Stimulated activated effector memory CD8-positive, alpha-beta T cell treated with anti-CD3 and anti-CD28 coated beads, Interleukin-12 subunit alpha, Interleukin-12 subunit beta, amount 100 ng/mL, for 72 hours (primary cell): ENCODE measurements around the gene EFEMP2.
A peak's percentile ranks its signal among the peaks of the same experiment; 100 is the strongest.

ENCODE experiments used
- ATAC-seq: fragments of 150-1000 bp; cut with Tn5 transposase; 2 replicates; pipeline ENCODE4 v1.10.0; 2021
- DNase-seq, 2 donors: peaks; one replicate each; pipeline ENCODE4 v3.0.0; 2021 to 2022; ENCODE audit warnings: low spot score in 2 of 2
- H3K27ac Mint-ChIP-seq: one replicate; pipeline ENCODE4 v1.8.0; 2022; ENCODE audit warnings: mild to moderate bottlenecking, mixed read lengths
- H3K36me3 Mint-ChIP-seq: one replicate; pipeline ENCODE4 v1.8.0; 2022; ENCODE audit warnings: mild to moderate bottlenecking, mixed read lengths
- H3K4me1 Mint-ChIP-seq: one replicate; pipeline ENCODE4 v1.8.0; 2022; ENCODE audit warnings: mixed read lengths
- H3K4me3 Mint-ChIP-seq: one replicate; pipeline ENCODE4 v1.8.0; 2022; ENCODE audit warnings: mild to moderate bottlenecking, mixed read lengths
- H3K9me3 Mint-ChIP-seq: one replicate; pipeline ENCODE4 v1.8.0; 2022; ENCODE audit warnings: mixed read lengths

Gene EFEMP2

DNA sequence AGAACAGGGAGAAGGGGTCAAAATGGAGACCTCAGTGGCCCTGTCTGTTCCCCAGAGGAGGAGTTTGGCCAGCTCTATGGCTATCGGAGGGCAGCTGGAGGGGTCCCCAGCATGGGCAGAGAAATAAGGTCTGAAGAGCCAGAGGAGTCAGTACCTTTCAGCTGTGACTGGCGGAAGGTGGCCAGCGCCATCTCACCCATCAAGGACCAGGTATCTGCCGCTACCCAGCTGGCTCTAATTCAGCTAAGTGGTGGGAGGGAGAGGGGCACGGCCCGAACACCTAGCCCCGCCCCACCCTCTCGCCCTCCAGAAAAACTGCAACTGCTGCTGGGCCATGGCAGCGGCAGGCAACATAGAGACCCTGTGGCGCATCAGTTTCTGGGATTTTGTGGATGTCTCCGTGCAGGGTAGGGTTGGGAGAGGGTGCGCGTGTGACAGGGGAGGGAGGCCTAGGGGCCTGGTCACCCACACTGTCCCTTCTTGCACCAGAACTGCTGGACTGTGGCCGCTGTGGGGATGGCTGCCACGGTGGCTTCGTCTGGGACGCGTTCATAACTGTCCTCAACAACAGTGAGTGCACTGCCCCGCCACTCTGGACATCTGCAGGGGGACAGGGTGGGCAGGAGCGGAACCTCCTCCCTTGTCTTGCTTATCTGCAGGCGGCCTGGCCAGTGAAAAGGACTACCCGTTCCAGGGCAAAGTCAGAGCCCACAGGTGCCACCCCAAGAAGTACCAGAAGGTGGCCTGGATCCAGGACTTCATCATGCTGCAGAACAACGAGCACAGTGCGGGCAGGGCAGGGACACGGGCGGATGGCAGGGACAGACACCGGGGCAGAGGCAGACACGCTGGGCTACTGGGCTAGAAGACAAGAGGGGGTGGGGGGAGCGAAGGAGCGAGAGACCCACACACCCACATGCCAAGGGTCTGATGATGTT lies 9.8 kb upstream of the EFEMP2 start:
- H3K4me1 Mint-ChIP-seq = peaks cover 66% of the 10 kb centered on the region

DNA sequence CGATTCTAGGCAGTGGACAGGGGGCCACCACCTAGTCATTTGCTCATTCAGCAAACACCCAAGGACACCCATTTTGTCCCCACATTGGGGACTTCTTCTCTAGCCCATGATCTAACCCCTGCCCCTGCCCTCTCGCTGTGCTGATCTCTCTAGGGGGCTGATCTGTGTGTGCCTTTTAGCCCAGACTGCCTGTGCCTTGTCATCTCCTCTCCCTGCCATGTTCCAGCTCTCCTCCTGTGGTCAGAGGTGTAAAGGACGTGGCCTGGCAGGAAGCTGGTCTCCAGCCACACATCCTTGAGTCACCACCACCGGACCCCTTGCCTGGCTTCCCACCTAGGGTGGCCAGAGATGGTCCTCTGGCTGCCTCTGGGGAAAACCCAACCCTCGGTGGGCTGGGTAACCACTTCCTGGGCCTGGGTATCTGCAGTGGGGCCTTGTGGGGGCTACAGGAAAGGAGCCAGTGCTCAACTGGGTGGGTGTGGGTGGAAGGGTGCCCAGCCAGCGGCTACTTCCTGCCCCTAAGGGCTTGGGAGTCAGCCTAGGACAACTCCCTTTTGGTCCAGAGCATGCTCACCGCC lies 8.3 kb upstream of the EFEMP2 start:
- no peaks in the 10 kb centered on the region for H3K9me3 Mint-ChIP-seq
- DNase-seq = peak in 1 of 2 donors; percentile 77
- H3K4me1 Mint-ChIP-seq = peaks cover 63% of the 10 kb centered on the region
- ATAC-seq = peak; percentile 48
- peak overlapping the region; percentile 85 for H3K4me3 Mint-ChIP-seq
- peak overlapping the region; percentile 97 for H3K27ac Mint-ChIP-seq
- H3K36me3 Mint-ChIP-seq = peaks cover 63% of the 10 kb centered on the region

More for the DNA sequence above, 9.8 kb upstream of the EFEMP2 start:
- peak overlapping the region; percentile 97 for H3K27ac Mint-ChIP-seq
- no peak for DNase-seq
- H3K9me3 Mint-ChIP-seq = no peaks in the 10 kb centered on the region
- H3K4me3 Mint-ChIP-seq = peak overlapping the region; percentile 85
- ATAC-seq = no peak
- peaks cover 78% of the 10 kb centered on the region for H3K36me3 Mint-ChIP-seq

DNA sequence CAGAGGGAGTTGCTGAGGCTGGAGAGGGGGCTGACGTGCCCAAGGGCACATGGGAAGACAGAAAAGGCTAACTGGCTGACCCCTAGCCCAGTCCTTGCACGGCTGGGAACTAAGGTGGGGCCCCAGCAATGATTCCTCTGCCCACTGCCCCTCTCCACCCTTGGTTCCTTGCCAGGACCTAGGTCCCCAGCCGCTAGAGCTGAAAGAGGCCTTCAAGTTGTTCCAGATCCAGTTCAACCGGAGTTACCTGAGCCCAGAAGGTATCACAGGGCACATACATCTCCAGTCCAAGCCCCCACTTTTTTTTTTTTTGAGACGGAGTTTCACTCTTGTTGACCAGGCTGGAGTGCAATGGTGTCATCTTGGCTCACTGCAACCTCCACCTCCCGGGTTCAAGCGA lies 7.4 kb upstream of the EFEMP2 start:
- H3K27ac Mint-ChIP-seq = peak overlapping the region; percentile 97
- ATAC-seq = no peak
- H3K9me3 Mint-ChIP-seq = no peaks in the 10 kb centered on the region
- peaks cover 60% of the 10 kb centered on the region for H3K4me1 Mint-ChIP-seq
- peaks cover 54% of the 10 kb centered on the region for H3K36me3 Mint-ChIP-seq
- DNase-seq = no peak
- peak overlapping the region; percentile 85 for H3K4me3 Mint-ChIP-seq

DNA sequence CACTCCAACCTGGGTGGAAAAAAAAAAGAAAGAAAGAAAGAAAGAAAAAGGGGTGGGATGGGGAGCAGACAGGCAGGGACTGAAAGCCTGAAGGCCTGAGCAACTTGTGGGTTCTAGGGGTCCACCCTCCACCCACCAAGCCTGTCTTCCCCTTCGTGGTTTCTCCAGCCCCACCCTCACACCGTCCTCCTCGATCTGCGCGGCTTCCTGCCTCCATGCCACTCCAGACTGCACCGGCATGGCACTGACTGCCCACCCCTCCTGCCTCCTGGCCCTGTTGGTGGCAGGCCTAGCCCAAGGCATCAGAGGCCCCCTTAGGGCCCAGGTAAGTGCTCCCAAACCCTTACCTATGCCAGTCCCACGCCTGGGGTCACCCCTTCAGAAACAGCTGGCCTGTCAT lies 7.0 kb upstream of the EFEMP2 start, which contains the start of gene CTSW:
CTSW (plus strand) TSS at position 221 of the 400 bp plus-strand sequence; CDS start at position 239, 18 bp downstream.
- H3K36me3 Mint-ChIP-seq = peaks cover 50% of the 10 kb centered on the region
- peaks cover 55% of the 10 kb centered on the region for H3K4me1 Mint-ChIP-seq
- no peaks in the 10 kb centered on the region for H3K9me3 Mint-ChIP-seq
- peak within 1 kb of the TSS; percentile 85 for H3K4me3 Mint-ChIP-seq
- peak; percentile 66 for ATAC-seq
- peak within 1 kb of the TSS; percentile 97 for H3K27ac Mint-ChIP-seq
- DNase-seq = peak in 1 of 2 donors; percentile 72

DNA sequence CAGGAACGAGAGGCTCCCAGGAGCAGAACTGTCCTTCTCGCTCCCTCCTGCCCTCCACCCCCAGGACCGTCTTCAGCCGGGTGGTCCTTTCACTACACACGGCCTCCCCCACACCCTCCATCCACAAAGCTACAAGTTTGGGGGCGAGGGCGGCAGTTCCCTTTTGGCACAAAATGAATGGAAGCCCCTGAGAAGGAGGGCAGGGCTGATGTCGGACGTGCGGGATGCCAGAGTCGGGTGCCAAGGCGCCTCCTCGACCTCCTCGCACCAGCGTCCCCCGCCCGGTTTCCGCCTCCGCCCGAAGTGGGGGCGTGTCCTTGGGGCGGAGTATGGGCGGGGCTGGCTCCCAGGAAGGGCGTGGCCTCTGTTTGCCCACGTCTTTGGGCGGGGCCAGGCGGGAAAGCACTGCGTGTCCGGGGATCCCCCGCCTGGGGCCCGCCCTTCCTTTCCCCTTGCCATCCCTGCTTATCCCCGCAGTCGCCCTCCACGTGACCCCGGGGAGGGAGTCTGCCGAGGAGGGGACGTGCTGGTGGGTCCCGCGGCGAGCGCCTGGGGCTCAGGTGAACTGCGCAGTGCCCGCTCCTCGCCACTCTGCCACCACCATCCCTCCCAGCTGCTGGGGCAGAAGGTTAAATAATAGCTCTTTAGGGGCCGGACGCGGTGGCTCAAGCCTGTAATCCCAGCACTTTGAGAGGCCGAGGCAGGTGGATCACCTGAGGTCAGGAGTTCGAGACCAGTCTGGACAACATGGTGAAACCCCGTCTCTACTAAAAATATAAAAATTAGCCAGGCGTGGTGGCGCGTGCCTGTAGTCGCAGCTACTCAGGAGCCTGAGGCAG lies 937 bp upstream of the EFEMP2 start:
- ATAC-seq (peak; percentile 85), DNase-seq (peak; percentile 99 to 100)
- Mint-ChIP-seq H3K36me3 (peaks cover 11% of the 10 kb centered on the region), H3K27ac (peak overlapping the region; percentile 95), H3K4me1 (peaks cover 43% of the 10 kb centered on the region), H3K4me3 (peak overlapping the region; percentile 95), H3K9me3 (no peaks in the 10 kb centered on the region)

DNA sequence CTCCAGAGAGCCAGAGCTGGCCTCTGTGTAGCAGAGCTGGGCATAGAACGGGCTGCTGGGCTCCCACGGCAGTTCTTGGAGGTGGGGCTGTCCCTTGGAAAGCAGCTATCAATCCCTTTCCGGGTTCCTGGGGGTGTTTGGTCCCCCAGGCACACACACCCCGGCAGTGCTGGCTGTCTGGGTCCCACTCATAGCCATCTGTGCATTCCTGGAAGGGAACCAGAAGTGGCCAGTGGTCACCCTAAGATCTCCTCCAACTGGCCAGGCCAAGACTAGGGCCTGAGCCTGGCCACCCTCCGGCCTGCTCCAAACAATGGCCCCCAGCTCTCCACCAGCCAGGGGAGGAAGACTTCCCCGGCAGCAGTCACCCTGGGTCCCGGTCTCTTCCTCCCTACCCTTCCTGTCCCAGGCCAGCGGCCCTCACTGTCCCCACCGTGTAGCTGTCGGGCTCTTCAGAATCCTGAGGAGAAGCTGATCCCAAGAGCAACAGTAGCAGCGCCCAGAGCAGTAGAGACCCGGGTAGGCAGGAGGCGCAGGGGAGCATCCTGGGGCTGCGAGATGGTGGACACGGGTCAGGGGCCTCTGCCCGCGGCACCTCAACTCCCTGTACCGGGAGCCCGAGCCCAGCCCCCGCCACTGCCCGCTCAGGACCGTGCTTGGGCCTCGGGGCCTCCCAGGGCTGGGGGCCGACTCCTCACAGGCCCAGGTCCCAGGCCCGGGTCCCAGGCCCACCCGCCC lies 620 bp downstream of the EFEMP2 start:
- Mint-ChIP-seq H3K9me3 (no peaks in the 10 kb centered on the region), H3K27ac (no peak overlapping the region), H3K4me3 (peak overlapping the region; percentile 37), H3K4me1 (peaks cover 30% of the 10 kb centered on the region), H3K36me3 (peaks cover 21% of the 10 kb centered on the region)
- ATAC-seq (no peak), DNase-seq (no peak)

DNA sequence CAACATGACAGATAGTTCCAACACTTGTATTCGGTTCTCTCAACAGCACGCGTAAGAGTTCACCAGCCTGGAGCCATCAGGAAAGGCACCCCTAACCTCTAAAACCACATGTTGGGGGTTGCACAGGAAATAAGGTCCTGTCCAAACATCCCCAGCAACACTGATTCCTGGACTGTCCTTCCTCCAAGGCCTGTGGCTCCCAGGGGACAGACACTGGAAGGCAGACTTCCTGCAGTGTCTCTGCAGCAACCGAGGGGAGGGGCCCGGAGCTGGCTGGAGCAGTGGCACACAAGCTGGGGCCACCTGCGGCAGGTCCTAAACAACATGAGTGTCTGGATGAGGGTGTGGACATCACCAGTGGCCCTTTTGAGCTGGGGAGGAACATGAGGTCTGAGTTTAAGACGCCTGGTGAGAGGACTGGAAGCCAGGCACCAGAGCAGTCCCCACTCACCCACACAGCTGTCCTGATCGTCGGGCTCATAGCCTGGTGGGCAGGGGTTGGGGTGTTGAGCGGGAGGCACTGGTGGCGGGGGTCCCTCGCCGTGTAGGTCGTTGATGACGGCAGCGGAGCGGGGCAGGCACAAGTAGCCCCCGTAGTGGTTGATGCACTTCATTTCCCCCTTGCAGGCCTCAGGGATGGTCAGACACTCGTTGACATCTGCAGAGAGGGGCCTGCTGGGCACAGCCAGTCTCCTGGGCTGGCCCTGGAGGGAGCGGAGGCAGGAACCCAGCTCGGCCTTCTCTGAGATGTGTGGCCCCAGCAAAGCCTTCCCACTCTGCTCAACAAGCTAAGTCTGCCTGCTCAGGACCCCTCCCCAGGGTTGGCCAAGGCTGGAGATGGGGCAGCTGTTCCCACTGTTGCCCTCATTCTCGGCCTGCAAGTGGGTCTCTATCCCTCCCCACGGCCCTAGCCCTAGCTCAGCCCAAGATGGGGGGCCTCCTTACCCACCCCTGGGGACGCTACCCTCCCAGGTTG lies 1.6 kb downstream of the EFEMP2 start:
- ATAC-seq (no peak), DNase-seq (no peak)
- H3K4me3 Mint-ChIP-seq = peak overlapping the region; percentile 37
- H3K36me3 Mint-ChIP-seq = peaks cover 31% of the 10 kb centered on the region
- H3K9me3 Mint-ChIP-seq = no peaks in the 10 kb centered on the region
- no peak overlapping the region for H3K27ac Mint-ChIP-seq
- peaks cover 25% of the 10 kb centered on the region for H3K4me1 Mint-ChIP-seq

DNA sequence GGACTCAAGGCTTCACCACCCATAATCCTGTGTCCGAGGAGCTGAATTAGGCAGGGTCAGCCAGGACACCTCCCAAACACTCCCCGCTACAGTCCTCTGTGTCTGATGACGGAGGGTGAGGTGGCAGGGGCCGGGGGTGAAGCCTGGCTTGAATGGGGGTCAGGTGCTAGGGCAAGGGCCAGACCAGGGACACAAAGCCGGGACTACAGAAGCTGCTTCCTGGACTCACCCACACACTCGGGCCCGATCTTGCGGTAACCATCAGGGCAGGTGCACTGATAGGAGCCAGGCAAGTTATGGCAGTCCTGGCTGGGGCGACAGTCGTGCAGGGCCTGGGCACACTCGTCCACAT lies 2.3 kb downstream of the EFEMP2 start:
- H3K27ac Mint-ChIP-seq = peak overlapping the region; percentile 83
- no peak for ATAC-seq

DNA sequence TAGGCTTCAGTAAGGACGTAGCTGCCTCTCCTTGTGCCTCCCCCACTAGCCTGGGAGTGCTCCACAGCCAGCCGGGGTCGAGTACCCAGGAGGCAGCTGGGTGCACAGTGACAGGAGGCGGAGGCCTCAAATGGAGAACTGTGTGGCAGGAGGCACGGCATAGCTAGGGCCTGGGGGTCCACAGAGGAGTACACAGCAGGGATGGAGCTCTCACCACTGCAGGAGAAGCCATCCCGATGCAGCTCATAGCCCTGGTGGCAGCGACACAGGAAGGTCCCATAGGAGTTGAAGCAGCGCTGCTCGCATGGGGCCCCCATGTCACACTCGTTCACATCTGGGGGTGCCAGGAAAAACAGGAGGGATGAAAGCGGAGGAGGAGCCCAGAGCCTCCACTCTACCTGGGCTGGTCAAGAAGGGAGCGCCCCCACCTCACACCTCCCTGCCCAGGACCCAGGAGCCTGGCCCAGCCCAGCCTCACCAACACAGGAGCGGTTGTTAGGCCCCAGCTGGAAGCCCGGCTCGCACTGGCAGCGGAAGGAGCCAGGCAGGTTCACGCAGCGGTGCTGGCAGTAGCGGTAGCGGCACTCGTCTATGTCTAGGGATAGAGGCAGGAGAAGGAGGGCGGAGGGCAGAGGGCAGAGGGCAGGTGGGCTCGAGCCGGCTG lies 2.8 kb downstream of the EFEMP2 start:
- no peak for ATAC-seq
- Mint-ChIP-seq H3K4me1 (peaks cover 31% of the 10 kb centered on the region), H3K4me3 (no peak overlapping the region), H3K27ac (peak overlapping the region; percentile 83), H3K9me3 (no peaks in the 10 kb centered on the region), H3K36me3 (peaks cover 43% of the 10 kb centered on the region)
- DNase-seq = no peak

More for the DNA sequence above, 2.3 kb downstream of the EFEMP2 start:
- Mint-ChIP-seq H3K36me3 (peaks cover 38% of the 10 kb centered on the region), H3K4me1 (peaks cover 27% of the 10 kb centered on the region), H3K4me3 (no peak overlapping the region), H3K9me3 (no peaks in the 10 kb centered on the region)
- DNase-seq = no peak

DNA sequence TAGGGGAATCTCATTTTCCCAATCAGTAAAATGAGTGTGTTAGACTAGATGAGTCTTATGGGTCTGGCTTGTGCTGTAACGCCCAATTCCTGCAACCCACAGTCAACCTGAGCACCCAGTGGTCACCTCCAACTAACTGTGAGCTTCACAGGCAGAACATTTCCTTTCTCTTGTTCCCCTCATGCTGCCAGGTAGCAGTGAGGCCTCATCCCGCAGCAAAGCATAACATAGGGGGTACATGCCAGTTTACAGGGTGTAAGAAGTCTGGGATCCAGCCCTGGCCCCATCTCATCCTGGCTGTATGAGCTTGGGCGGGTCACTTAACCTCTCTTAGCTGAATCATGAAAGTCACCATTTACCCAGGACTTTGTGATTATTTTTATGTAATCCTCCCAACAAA lies 3.7 kb downstream of the EFEMP2 start:
- DNase-seq (no peak), ATAC-seq (no peak)
- Mint-ChIP-seq H3K4me1 (peaks cover 31% of the 10 kb centered on the region), H3K9me3 (no peaks in the 10 kb centered on the region), H3K4me3 (no peak overlapping the region), H3K27ac (no peak overlapping the region), H3K36me3 (peaks cover 52% of the 10 kb centered on the region)

DNA sequence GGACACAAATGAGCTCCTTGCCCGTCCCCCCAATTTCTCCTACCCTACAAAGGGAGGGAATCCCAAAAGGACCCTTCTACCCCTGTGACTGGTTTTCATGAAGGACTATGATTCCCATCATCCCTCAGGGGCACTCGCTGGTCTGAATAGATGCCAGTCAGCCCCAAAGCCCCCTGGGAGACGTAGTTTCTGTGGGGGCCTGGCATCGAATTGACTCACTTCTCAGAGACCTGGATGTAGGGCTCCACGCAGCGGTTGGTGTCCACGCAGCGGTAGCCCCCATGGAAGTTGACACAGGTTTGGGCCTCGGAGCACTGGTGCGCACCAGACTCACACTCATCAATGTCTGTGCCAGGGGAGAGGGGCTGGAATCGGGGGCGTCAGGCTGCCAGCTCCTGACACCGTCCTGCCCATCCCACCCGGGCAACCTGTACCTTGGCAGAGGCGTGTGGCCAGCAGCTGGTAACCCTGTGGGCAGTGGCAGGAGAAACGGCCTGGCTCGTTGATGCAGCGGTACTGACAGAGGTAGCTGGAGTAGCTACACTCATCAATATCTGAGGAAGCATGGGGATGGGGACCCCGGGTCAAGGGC lies 4.4 kb downstream of the EFEMP2 start:
- Mint-ChIP-seq H3K27ac (no peak overlapping the region), H3K4me1 (peaks cover 33% of the 10 kb centered on the region), H3K36me3 (peaks cover 52% of the 10 kb centered on the region), H3K9me3 (no peaks in the 10 kb centered on the region), H3K4me3 (no peak overlapping the region)
- DNase-seq (no peak), ATAC-seq (no peak)

DNA sequence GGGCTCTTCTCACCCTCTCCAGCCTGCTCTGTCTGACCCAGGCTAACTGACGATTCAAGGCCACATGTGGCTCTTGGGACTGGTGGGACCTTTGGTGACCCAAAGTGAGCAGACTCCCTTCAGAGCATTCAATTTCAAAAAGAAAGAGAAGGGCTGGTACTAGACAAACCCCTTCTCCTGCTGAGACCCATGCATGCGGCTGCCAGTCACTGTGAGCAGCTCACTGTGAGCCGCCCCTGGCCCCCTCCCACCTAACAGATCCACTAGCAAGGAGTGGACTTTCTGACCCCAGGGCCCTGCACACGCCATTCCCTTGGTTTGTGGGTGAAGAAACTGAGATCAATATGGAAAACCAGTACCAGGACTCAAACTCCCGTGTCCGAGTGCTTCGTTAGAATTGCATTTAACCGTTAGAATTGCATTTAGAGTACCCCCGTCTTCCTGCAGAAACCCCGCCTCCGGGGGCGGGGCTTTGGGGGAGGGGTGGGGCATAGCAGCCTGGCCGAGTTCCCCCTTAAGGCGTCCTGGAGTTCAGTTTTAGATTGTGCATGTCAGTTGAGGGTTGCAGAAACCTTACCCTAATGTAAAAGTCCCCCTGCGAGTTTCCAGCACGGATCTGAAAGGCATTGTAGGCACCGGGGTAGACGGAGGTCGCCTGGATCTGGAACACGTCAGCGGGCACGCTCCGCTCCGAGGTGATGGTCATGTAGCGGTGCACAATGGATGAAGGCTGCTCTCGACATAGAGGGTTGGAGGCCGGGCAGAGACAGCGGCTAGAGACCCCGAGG lies 5.1 kb downstream of the EFEMP2 start:
- peak overlapping the region; percentile 32 for H3K27ac Mint-ChIP-seq
- H3K4me1 Mint-ChIP-seq = peaks cover 35% of the 10 kb centered on the region
- ATAC-seq (no peak), DNase-seq (no peak)
- peaks cover 55% of the 10 kb centered on the region for H3K36me3 Mint-ChIP-seq
- H3K4me3 Mint-ChIP-seq = no peak overlapping the region
- H3K9me3 Mint-ChIP-seq = no peaks in the 10 kb centered on the region
